Central memory CD4-positive, alpha-beta T cell (primary cell): Measurements from ENCODE around the gene GNG13.

ENCODE experiments used
- DNase-seq: peaks from one replicate; pipeline ENCODE4 v3.0.0; 2022

Gene GNG13

GRCh38 chr16:813204-813915, 12.8 kb upstream of the GNG13 start:
- peak; percentile 27 for DNase-seq

GRCh38 chr16:808085-808386, 7.5 kb upstream of the GNG13 start:
- no peak for DNase-seq

- peak; percentile 70 for DNase-seq
Observed at GRCh38 chr16:807347-808084, 7.0 kb upstream of the GNG13 start.

GRCh38 chr16:805474-805873, 4.9 kb upstream of the GNG13 start:
- no peak for DNase-seq

GRCh38 chr16:804193-805048, 3.9 kb upstream of the GNG13 start:
- no peak for DNase-seq

DNA sequence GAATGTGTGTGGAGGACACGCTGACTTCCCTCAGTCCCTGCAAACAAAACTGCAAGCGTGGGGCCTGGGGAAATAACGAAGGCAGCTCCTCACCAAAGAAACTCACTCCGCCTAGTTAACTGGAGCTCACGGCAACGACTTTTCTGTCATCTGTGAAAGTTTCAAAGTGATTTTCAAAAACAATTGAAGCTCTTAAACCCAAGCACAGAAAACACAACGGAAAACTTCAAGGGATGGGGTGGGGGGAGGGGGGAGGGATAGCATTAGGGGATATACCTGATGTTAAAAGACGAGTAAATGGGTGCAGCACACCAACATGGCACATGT, 3.2 kb upstream of the GNG13 start:
- DNase-seq, result no peak

GRCh38 chr16:802914-803753, 2.6 kb upstream of the GNG13 start:
- no peak for DNase-seq

- DNase-seq, result no peak
Observed at GRCh38 chr16:802461-802860, 1.9 kb upstream of the GNG13 start.

DNA sequence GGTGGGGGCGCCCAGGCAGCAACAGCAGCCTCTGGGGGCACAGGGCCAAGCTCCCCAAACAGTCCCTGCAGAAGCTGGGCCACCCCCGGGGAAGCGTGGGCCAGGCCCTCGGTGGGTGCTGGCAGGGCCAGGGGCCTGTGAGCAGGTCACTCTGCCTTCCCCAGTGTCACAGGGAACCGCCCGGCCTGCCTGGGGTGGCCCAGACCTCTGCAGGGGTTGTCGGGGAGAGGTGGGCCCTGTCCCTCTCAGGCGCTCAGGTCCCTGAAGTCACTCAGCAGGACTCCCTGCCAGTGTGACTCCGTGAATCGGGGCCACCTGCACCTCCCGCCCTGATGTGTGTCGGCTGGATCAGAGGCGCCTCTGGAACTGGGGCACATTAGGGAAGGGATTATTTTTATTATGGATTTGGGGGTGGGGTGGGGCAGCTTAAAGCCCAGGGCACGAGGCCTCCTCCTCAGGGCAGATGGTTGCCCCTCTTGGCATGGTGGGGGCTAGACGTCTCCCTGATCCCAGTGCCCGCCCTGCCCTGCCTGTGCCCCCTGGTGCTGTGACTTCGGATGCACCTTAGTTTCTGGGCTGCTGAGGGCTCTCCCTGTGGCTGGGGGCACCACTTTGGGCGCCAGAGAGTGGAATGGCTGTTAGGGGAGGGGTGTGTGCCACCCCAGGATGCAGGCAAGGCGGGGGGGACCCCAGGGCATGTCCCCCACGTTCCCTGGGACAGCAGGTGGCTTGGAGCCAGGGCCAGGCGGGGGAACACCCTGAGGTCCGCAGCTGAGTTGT, 1.2 kb upstream of the GNG13 start:
- DNase-seq, result no peak

DNA sequence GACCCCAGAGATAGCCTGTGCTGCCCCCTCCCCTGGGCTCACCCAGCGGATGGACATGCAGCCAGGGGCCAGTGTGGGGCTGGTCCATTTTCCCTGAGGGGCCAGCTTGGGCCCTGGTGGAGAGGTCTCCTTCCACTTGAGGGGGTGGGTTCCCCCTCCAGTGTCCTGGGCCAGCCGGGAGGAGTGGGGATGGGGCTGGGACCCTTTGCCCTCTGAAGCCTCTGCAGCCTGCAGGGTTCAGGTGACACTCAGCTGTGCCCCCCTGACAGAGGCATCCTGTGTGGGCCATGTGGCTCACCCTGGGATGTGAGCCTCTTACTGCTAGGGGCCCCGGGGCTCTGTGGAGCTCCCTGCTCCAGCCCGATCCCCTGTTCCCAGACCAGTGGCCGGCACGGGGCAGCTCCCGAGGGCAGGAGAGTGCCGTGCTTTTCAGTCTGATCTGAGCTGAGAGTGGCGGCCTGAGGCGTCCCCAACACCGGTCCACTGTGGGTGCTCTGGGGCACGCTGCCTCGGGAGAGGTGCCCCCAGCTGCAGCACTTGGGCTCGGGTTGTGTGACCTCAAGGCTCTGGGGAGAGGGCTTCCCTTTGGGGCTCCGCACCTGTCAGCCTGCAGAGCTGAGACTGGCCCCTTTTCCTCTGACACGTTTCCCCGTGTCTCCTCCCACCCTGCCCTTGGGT, 439 bp upstream of the GNG13 start:
- DNase-seq, result no peak

GRCh38 chr16:799111-799947, 1.2 kb downstream of the GNG13 start:
- DNase-seq, result no peak

DNA sequence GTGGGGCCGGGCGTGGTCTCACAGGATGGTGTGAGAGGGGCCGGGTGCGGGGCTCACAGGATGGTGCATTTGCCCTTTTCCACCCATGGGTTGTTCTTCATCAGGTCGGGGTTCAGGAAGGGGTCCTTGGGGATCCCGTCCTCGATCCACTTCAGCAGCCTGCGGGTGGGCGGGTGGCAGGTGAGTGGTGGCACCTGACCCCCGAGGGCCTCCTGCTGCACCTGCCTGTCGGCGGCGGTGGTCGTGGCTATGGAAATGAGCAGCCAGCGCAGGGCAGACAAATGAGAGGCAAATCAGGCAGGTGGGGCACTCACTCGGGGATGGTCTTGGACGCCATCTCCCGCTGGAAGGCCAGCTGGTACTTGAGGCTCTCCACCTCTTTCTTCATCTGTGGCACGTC, 1.9 kb downstream of the GNG13 start:
- DNase-seq, result no peak

GRCh38 chr16:797686-798085, 2.8 kb downstream of the GNG13 start:
- DNase-seq, result no peak

DNA sequence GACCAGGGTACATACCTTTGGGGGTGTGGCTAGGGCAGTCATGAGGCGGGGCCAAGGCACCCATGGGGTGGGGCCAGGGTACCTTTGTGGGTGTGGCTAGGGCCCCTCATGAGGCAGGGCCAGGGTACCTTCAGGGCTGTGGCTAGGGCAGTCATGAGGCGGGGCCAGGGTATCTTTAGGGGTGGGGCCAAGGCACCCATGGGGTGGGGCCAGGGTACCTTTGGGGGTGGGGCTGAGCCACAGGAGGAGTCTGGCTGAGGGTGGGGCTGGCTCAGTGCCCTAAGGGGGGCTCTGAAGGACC, 3.5 kb downstream of the GNG13 start:
- no peak for DNase-seq

- no peak for DNase-seq
Observed at GRCh38 chr16:796296-797119, 4.0 kb downstream of the GNG13 start.

DNA sequence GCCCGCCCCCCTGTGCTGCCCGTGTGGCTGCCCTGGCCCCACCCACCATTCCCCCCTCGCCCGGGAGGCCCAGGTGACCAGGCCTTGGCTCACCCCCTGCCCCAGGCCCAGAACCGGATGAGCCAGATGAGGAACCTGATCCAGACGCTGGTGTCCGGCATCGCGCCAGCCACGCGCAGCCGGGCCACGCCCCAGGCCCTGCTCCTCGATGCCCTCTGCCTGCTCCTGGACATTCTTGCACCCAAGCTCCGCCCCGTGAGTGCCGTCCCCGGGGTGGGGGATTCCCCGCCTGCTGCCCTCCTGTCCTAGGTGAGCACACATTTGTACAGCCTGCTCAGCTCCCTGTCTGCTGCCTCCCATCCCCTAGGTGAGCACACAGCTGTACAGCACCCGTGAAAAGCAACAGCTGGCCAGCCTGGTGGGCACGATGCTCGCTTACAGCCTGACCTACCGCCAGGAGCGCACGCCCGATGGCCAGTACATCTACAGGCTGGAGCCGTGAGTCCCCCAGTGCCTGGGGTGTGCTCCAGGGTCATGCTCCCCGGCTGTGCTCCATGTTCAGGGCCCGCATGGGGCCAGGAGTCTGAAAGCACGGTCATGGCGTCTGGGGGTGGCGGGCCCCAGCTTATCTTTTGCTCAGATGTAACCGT, 4.8 kb downstream of the GNG13 start:
- no peak for DNase-seq

- no peak for DNase-seq
Observed at GRCh38 chr16:794853-795466, 5.6 kb downstream of the GNG13 start.

- DNase-seq, result no peak
Observed at GRCh38 chr16:794091-794822, 6.3 kb downstream of the GNG13 start.
